ENCODE results near the gene RERE. TPM values are rescaled to one million over a fixed set of nuclear protein-coding genes. Genes with fewer than 3 reads are reported as not detected.
A peak's percentile ranks its signal among the peaks of the same experiment; 100 is the strongest.

Gene RERE
- total and polyA plus RNA-seq, 2 experiments from 2014 or later, result 148 to 170 TPM

- H3K4me3 ChIP-seq, result no peak overlapping the region
- no peak overlapping the region for H2AFZ ChIP-seq
- peaks cover 54% of the 10 kb centered on the region for H4K20me1 ChIP-seq (replicated peaks; ENCODE audit: insufficient read depth)
- Mint-ChIP-seq H3K27ac (no peak overlapping the region), H3K4me3 (no peak overlapping the region), H3K27me3 (ENCODE audit: insufficient read depth, low read depth, poor library complexity) (peaks cover 9% of the 10 kb centered on the region), H3K9me3 (no peaks in the 10 kb centered on the region), H3K36me3 (ENCODE audit: low read depth) (peaks cover 8% of the 10 kb centered on the region; the same call in 2 of the 3 replicates), H3K4me1 (peaks cover 56% of the 10 kb centered on the region)
- peaks cover 13% of the 10 kb centered on the region for H3F3A ChIP-seq (replicated peaks; ENCODE audit: low read depth)
- DNase-seq (ENCODE audit: low spot score) (no peak), ATAC-seq (no peak)
- H3K4me1 ChIP-seq (ENCODE audit: insufficient read depth), result peaks cover 38% of the 10 kb centered on the region
- TF ChIP-seq EZH2 (IDR thresholded peaks at IDR 0.05; ENCODE audit: low read depth, unreplicated experiment), result no peak
- TF ChIP-seq REST (IDR thresholded peaks at IDR 0.05; ENCODE audit: unreplicated experiment), result no peak
- no peak for TF ChIP-seq ZNF114 (CRISPR knock-in tag; IDR thresholded peaks at IDR 0.05)
- TF ChIP-seq CREB1 (CRISPR knock-in tag; IDR thresholded peaks at IDR 0.05; ENCODE audit: low read depth), result no peak
- TF ChIP-seq EZH2phosphoT487 (IDR thresholded peaks at IDR 0.05; ENCODE audit: unreplicated experiment), result no peak
- TF ChIP-seq POLR2AphosphoS5 (IDR thresholded peaks at IDR 0.05; ENCODE audit: low read depth), result no peak
- no peak for TF ChIP-seq NANOG (IDR thresholded peaks at IDR 0.05; ENCODE audit: borderline replicate concordance)
- H3K36me3 ChIP-seq (ENCODE audit: insufficient read depth), result no peaks in the 10 kb centered on the region
- no peaks in the 10 kb centered on the region for H3K9me2 ChIP-seq (ENCODE audit: insufficient read depth)
- H3K27ac ChIP-seq (ENCODE audit: low read depth), result no peak overlapping the region; the same call in 1 of the 2 replicates
- H3K79me2 ChIP-seq (replicated peaks; ENCODE audit: insufficient read depth), result peaks cover 91% of the 10 kb centered on the region
- H3K27me3 ChIP-seq (ENCODE audit: insufficient read depth), result no peaks in the 10 kb centered on the region
- H3K4me2 ChIP-seq, result no peak overlapping the region
Measured at GRCh38 chr1:8377271-8377981, 440.0 kb downstream of the RERE start.

- Histone ChIP-seq H3K4me2 (no peak overlapping the region), H2AFZ (no peak overlapping the region), H3K4me3 (no peak overlapping the region), H4K20me1 (replicated peaks; ENCODE audit: insufficient read depth) (peaks cover 44% of the 10 kb centered on the region), H3F3A (replicated peaks; ENCODE audit: low read depth) (peaks cover 13% of the 10 kb centered on the region), H3K27ac (ENCODE audit: low read depth) (peak overlapping the region; percentile 45; the same call in 1 of the 2 replicates), H3K9me2 (ENCODE audit: insufficient read depth) (no peaks in the 10 kb centered on the region), H3K79me2 (replicated peaks; ENCODE audit: insufficient read depth) (peaks cover 87% of the 10 kb centered on the region), H3K27me3 (ENCODE audit: insufficient read depth) (no peaks in the 10 kb centered on the region), H3K36me3 (ENCODE audit: insufficient read depth) (no peaks in the 10 kb centered on the region), H3K4me1 (ENCODE audit: insufficient read depth) (peaks cover 37% of the 10 kb centered on the region)
- Mint-ChIP-seq H3K36me3 (ENCODE audit: low read depth) (peaks cover 8% of the 10 kb centered on the region; the same call in 2 of the 3 replicates), H3K9me3 (no peaks in the 10 kb centered on the region), H3K27me3 (ENCODE audit: insufficient read depth, low read depth, poor library complexity) (peaks cover 13% of the 10 kb centered on the region), H3K27ac (0 out of 2 replicates have a peak overlapping the region, but pooled peaks have one; percentile 30), H3K4me1 (peaks cover 59% of the 10 kb centered on the region), H3K4me3 (no peak overlapping the region)
- no peak for ATAC-seq
- no peak for TF ChIP-seq EZH2 (IDR thresholded peaks at IDR 0.05; ENCODE audit: low read depth, unreplicated experiment)
- no peak for TF ChIP-seq EZH2phosphoT487 (IDR thresholded peaks at IDR 0.05; ENCODE audit: unreplicated experiment)
- TF ChIP-seq ZNF114 (CRISPR knock-in tag; IDR thresholded peaks at IDR 0.05), result no peak
- DNase-seq (ENCODE audit: low spot score), result no peak
Measured at GRCh38 chr1:8376358-8376840, 441.0 kb downstream of the RERE start.
